Measurements from ENCODE around the gene HPCAL4.
A peak's percentile ranks its signal among the peaks of the same experiment; 100 is the strongest.

Gene HPCAL4

DNA sequence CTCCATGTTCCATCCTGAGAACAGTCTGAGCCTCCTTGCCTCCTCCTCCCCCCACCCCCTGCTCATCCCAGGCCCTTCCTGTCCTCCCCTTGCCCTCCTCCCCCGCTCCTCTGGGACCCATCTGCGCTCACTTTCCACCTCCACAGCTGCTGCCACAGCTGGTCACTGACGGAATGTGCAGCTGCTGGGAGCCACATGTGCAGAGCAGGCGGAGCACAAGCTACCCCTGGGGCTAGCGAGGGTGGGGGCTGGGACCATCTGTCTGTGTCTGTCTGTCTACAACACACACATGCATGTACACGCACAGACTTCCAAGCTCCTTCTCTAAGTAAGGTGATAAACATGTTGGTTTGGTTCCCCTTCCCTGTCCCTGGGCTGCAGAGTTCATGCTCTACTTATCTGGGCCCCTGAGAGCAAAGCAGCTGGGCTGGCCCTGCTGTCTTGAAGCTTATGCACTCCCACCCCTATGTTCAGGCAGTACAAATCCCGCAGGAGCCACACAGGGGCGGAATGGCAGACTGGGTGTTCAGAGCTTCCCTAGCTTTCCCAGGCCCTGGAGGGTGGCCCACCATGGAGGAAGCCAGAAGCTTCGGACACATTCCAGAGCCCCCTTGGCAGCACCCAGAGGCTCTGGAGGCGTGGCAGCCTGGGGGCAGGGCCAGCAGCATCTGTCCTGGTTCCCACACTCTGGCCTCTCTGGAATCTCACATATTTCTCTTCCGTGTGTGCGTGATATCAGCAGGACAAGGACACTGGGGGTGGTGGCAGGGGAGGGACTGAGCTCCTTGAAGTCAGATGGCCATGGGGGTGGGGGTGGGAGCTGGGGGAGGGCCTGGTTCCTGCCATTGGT is 44.8 kb downstream of the HPCAL4 start:
- DNase-seq = peak; percentile 93

DNA sequence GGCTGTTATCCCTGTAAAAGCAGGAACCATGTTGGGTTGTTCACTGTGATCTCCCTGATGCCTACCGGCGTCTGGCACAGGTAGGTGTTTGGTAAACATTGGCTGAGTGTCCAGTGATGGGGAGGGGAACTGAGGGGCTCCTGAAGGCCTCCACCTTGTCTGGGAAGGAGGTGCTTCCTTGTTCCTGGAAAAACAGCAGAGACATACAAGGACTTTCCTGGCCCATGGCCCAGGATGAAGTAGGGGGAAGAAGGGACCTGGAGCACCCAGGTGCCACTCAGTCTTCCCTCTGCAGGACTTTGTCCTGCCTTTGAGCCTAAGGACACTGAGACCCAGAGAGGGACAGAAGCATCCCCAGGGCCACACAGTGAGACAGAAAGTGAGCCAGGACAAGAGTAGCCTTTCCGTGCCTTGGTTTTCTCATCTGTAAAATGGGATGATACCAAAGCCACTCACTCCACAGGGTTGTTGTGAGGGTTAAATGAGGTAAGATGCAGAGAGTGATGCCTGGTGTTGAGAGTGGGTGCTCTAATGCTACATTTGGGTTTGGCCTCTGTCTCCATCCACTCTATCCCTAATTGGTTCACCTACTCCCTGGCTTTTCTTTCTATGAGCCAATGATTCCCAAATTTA is 45.7 kb downstream of the HPCAL4 start:
- no peak for DNase-seq

DNA sequence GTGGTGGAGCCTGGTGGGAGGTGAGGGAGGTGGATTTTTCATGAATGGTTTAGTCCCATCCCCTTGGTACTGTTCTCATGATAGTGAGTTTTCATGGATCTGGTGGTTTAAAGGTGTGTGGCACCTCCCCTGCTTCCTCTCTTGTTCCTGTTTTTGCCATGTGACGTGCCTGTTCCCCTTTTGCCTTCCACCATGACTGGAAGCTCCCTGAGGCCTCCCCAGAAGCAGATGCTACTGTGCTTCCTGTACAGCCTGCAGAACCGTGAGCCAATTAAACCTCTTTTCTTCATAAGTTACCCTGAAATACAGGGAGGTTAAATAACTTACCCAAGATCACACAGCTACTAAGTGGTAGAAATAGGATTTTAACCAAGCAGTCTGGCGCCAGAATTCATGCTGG is 47.5 kb downstream of the HPCAL4 start:
- DNase-seq = no peak

DNA sequence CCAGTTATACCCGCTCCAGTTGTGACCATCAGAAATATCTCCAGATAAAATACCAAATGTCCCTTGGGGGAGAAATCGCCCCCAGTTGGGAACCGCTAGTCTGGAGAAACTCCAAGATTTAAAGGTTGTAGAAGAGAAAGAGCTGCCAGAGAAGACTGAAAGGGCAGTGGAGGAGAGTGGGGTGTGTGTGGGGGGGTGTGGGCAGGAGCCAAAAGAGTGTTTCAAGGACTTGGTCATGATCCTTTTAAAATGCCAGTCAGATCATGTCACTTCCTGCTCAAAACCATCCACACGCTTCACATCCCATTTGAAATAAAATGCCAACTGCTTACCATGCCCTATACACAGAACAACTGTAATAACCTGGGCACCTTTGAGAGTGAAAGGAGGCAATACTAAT is 48.4 kb downstream of the HPCAL4 start:
- no peak for DNase-seq

DNA sequence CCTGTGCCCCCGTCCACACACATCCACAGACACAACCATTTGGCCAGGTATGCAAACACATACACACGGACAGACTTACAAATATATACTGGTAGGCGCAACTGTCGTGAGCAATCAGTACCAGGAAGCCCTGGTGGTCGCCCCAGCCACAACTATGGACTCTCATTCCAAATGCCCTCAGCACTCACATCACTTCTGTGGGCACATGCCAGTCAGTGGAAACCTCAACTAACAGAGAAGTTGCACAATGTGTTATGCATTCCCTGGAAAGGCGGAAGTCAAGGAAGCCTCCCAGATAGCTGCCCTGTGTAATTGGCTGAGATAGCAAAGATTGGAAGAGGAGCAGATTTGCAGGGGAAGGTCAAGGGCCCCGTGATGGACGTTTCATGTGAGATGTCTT is 50.4 kb downstream of the HPCAL4 start:
- DNase-seq = no peak

DNA sequence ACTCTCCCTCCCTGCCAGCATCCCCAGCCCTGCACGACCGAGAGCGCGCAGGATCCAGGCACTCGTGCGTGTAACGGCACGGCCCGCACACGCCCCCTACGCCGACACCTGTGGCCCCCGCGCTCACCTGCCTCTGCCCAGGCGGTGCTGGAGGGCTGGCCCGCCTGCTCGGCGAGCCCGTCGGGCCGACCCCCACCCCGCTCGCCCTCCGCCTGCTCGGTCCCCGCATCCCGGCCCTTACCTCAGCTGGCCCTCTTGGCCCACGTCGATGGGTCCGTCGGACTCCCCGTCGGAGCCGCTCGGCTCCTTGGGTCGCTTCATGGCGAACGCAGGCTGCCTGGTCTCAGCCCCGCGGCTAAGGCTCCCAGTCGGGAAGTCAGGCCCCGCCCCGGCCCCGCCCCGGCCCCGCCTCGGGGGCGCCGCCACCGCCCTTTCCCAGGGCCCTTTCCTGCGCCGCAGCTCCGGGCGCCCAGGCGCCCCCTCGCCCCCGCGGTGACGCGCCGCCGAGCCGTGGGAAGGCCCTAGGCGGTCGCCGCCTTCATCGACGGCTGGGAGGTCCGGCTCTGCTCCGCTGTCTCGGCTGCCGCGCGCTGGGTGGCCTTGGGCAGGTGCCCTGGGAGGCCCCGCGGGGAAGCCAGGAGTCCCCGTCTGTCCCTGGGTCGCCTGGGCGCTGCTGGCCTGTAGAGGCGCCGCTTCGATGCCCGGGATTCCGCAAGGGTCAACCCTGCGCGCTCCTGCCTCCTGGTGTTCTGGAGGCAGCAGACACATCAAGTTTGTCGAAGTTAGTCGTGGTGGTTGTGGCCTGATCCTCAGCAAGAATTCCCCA is 51.7 kb downstream of the HPCAL4 start, which contains the start of gene HEYL:
Gene HEYL, minus strand, starts transcription at position 339 of the 826 bp plus-strand sequence. Its CDS starts 18 bp downstream, at position 321.
- peak; percentile 78 for DNase-seq

DNA sequence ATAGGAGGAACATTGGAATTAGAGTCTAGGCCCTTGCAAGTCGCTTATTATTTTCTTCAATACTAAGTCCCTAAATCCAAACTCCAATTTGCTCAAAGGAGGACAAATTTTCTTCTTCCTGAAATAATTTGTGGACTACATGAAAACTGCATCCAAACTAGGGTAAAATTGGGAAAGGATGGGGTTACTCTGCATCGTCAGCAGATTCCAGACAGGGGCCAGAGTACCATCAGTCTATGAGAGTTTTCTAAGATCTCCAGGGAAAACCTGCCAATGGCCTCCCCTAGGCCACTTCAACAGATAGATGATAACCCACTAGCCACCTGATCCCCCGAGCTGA is 52.3 kb downstream of the HPCAL4 start:
- no peak for DNase-seq

DNA sequence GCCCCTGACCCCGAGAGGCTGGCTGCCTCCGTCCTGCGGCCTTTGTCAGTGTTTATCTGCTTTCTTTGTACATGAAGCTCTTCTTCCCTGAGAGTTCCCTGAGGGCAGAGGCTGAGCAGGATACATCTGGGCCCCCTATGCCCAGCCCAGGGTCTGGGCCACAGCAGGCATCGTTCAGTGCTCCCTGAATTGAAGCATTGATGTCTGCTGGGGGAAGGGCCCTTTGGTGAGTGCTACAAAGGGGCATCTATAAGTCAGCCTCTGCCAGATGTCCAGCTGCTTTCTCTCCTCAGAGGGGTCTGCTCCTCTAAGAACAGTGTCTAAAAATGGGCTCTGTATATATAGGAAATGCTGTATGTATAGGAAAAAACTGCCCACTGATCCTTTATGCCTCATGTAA is 53.9 kb downstream of the HPCAL4 start:
- no peak for DNase-seq

DNA sequence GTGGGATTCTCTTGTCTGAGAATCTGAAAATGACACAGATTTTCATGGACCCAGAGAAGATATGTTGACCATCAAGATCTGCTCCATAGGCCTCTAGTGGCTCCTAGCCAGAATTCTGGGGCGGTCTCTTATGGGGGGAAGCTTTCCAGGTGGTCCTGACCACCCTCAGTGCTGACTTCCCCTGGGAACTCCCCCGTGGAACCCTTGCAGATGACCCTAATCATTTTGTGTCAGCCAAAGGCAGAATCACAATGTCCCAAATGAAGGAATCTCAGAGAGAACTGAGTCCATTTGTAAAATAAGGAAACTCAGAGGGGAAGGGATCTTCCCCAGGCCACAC is 55.4 kb downstream of the HPCAL4 start:
- no peak for DNase-seq

DNA sequence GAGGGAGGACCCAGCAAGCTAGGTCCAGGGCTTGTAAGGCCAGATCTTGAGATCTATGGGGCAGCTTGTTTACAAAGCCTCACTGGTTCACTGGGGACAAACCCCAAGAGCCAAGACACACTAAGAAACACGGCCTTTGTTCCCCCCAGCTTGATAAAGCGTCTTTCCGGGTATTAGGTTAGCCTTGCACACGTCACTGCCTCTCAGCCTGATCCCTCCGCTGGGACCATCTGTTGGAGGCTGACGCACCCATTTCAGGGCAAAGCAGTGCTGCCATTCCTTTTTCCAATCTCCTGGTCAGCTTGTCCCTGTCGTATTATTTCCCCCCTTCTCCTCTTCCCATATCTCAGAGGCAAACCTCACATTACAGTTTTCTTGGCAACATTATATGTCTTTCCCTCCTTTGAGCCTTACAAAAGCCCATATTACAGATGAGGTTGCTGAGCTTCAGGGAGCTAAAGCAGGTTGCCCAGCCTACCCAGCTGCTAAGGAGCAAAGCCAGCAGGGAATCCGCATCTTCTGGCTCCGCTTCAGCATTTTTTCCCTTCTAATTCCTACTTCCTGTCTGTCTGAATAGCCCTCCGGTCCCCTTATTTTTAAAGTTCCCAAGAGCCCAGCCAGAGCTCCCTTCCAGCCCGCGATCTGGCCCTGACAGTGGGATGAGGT is 55.9 kb downstream of the HPCAL4 start:
- no peak for DNase-seq

DNA sequence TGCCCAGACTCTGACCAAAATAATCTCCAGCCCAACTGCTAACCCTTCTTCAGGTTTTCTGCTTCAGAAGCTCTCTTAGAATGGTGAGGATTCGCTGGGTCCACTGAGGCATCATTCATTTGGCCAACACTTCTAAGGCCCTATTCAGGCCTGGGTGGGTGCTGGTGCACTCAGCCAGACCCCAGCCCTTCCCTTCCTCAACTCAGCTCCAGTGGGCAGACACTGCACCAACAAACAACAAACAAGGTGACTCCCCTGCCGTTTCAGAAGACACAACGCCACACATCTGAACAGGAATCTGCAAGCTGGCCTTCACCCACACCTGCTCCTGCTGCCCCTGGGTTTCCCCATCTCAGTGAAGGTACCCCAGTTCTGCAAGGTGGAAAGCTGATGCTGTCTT is 57.8 kb downstream of the HPCAL4 start:
- DNase-seq = no peak

DNA sequence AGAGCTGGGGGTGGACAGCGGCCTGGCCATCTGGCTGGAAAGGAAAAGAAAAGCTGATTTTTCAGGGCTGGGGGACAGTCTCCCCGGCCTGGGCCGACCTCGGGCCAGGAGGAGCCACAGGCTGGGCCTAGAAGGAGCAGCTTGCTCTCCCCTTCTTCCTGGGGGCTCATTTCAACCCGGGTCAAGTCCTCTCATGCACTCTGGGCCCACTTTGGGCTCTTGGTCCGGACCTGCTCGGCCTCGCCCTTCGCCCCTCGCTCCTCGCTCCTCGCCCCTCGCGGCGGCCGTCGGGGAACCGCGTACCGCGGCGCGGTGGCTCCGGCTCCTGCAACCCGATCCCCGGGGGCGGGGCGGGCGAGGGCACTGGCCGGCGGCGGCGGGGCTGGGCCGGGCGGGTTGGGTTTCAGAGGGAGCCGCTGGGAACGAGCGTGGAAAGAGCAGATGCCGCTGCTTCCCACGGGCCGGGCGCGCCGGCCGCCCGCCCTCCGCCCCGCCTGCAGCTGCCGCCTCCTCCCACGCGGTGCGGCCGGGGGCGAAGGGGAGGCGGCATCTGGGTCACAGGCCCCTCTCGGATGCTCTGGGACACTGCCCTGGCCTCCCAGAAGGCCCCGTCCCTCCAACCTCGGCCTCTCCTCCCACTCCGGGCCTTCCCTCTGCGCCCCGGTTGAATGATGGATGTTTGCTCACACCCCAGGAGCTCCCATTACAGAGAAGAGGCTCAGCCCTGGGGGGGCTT is 58.4 kb downstream of the HPCAL4 start:
- peak; percentile 84 for DNase-seq

DNA sequence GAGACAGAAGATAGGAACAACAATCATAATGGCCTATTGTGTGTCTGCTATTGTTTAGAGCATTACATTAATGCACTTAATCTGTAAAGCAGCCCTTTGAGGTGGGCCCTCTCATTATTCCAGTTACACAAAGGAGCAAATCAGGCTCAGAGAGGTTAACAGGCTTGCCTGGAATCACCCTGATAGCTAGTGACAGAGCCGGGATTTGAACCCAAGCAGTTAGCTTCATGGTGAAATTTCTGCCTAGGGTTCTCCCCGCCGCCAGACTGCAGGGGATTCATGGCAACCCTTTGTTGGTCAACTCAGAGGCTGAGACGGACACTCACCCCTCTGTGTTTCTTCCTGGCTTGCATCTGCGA is 58.9 kb downstream of the HPCAL4 start:
- DNase-seq = no peak

DNA sequence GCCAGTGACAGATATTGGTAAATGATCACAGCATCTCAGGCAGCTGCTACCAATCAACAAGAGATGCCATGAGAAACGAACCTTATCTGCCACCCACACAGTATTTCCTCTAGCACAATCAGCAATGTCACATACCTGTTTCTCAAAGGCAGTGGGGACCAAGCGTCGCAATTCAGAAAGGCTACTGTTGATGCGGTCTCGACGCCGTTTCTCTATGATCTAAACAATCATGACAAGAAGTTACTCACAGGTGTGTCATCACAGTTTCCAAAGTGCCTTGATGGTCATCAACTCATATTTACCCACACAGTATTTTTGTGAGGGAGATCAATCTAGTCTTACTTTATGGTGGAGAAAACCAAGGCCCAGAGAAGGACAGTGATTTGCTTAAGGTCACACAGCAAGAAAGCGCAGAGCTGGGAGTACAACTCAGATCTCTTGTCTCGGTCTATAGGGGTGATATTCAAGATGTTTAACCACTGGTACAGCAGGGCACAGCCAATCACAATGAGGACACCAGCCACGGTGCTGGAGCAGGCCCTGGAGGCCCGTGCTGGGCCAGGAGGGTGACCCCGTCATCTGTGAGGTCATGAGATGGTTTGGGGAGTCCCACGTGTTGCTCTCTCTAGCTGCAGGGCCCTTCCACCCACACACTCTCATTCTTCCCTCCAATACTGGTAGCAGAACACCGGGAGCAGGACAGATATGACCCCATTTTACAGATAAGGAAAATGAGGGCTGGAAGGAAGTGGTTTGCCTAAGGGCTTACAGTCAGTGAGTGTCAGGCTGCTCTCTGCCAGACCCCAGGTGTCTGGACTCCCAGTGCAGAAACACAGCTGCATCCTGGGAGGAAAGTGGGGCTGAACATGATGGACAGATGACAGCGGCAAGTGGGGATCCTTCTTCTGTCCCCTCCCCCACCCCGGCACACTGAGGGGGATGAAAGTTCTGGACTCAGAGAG is 59.6 kb downstream of the HPCAL4 start:
- no peak for DNase-seq

DNA sequence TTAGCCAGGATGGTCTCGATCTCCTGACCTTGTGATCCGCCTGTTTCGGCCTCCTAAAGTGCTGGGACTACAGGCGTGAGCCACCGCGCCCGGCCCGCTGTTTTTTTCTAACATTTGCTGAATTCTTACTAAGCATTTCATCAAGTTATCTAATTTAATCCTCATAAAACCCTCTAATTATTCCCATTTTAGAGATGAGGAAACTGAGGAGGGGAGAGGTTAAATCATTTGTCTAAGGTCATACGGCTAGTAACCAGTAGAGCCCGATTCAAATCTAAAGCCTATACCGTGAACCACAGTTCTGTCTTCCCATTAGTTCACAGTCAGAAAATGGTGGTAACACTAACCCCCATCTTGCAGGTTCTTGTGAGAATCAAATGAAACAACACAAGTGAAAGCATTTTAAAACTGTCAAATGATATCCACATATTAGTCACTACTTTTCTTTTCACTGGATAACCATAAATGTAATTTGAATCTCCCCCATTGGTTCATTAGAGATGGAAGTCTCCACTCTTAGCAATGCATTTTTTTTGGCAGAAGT is 62.4 kb downstream of the HPCAL4 start:
- no peak for DNase-seq
